RWPE2 (cell line): ENCODE data around the gene MT1H.
"Not testable (repeated sequence)": the region's sequence is repeated elsewhere in the genome, so short reads cannot be mapped to it uniquely, and the experiment has no call there.

Experiments used
- ATAC-seq: fragments of 200-7000 bp; cut with Tn5 transposase; 3 replicates; pipeline ENCODE4 v1.9.1; 2021; ENCODE audit warnings: low read depth
- DNase-seq: peaks from one replicate; pipeline ENCODE4 v3.0.0-alpha.2; 2020; ENCODE audit warnings: low spot score
- H3K27ac ChIP-seq: fragments of 450-650 bp; 2 replicates; pipeline ENCODE4 v1.5.1; 2017; ENCODE audit warnings: mild to moderate bottlenecking; ENCODE audit not compliant: poor library complexity, severe bottlenecking
- H3K27me3 ChIP-seq: fragments of 250-450 bp; sonication (Bioruptor Pico); 2 replicates; pipeline ENCODE4 v1.5.1; 2021; ENCODE audit warnings: mild to moderate bottlenecking, moderate library complexity; ENCODE audit not compliant: insufficient read depth, poor library complexity, severe bottlenecking
- H3K36me3 ChIP-seq: fragments of 250-450 bp; sonication (Bioruptor Pico); 2 replicates; pipeline ENCODE4 v1.5.1; 2020; ENCODE audit warnings: low read depth, mild to moderate bottlenecking, moderate library complexity
- H3K4me1 ChIP-seq: fragments of 250-450 bp; sonication (Bioruptor Pico); 2 replicates; pipeline ENCODE4 v1.5.1; 2021; ENCODE audit warnings: mild to moderate bottlenecking, moderate library complexity; ENCODE audit not compliant: insufficient read depth, poor library complexity, severe bottlenecking
- H3K4me3 ChIP-seq: fragments of 250-450 bp; sonication (Bioruptor Pico); 2 replicates; pipeline ENCODE4 v1.5.1; 2021; ENCODE audit warnings: mild to moderate bottlenecking, moderate library complexity; ENCODE audit not compliant: severe bottlenecking
- H3K9me3 ChIP-seq: fragments of 250-450 bp; sonication (Bioruptor Pico); 2 replicates; pipeline ENCODE4 v1.5.1; 2021; ENCODE audit warnings: mild to moderate bottlenecking, moderate library complexity; ENCODE audit not compliant: severe bottlenecking
- TF ChIP-seq, protein P1 (sequence below): fragments of 450-650 bp; IDR thresholded peaks from one replicate; pipeline ENCODE4 v1.5.1; 2017; ENCODE audit warnings: mild to moderate bottlenecking, moderate library complexity; ENCODE audit not compliant: poor library complexity, severe bottlenecking

The MT1H gene

DNA sequence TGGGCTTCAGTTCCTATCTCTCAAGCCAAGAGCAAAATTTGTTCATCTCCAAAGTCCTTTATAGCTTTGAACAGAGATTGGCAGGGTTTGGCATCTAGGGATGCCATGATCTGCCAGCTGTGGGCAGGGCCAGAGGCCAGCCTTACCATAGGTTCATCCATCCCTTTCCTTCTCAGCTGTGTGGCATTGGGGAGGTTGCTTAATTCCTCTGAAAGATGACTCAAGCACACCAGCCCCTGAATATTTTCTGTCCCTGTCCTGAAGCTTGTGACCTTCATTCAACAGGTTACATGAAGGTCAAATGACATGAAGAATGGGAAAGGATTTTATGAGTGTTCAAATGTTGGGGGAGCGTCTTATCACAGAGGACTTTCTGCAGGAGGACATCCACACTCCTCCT is 5.1 kb upstream of the MT1H start:
- DNase-seq = no peak
- Histone ChIP-seq H3K4me1 (no peaks in the 10 kb centered on the region), H3K36me3 (no peaks in the 10 kb centered on the region), H3K9me3 (no peaks in the 10 kb centered on the region), H3K27ac (no peak overlapping the region), H3K4me3 (no peak overlapping the region), H3K27me3 (no peaks in the 10 kb centered on the region)
- no peak for ATAC-seq
- TF ChIP-seq, protein P1, sequence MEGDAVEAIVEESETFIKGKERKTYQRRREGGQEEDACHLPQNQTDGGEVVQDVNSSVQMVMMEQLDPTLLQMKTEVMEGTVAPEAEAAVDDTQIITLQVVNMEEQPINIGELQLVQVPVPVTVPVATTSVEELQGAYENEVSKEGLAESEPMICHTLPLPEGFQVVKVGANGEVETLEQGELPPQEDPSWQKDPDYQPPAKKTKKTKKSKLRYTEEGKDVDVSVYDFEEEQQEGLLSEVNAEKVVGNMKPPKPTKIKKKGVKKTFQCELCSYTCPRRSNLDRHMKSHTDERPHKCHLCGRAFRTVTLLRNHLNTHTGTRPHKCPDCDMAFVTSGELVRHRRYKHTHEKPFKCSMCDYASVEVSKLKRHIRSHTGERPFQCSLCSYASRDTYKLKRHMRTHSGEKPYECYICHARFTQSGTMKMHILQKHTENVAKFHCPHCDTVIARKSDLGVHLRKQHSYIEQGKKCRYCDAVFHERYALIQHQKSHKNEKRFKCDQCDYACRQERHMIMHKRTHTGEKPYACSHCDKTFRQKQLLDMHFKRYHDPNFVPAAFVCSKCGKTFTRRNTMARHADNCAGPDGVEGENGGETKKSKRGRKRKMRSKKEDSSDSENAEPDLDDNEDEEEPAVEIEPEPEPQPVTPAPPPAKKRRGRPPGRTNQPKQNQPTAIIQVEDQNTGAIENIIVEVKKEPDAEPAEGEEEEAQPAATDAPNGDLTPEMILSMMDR = no peak

DNA sequence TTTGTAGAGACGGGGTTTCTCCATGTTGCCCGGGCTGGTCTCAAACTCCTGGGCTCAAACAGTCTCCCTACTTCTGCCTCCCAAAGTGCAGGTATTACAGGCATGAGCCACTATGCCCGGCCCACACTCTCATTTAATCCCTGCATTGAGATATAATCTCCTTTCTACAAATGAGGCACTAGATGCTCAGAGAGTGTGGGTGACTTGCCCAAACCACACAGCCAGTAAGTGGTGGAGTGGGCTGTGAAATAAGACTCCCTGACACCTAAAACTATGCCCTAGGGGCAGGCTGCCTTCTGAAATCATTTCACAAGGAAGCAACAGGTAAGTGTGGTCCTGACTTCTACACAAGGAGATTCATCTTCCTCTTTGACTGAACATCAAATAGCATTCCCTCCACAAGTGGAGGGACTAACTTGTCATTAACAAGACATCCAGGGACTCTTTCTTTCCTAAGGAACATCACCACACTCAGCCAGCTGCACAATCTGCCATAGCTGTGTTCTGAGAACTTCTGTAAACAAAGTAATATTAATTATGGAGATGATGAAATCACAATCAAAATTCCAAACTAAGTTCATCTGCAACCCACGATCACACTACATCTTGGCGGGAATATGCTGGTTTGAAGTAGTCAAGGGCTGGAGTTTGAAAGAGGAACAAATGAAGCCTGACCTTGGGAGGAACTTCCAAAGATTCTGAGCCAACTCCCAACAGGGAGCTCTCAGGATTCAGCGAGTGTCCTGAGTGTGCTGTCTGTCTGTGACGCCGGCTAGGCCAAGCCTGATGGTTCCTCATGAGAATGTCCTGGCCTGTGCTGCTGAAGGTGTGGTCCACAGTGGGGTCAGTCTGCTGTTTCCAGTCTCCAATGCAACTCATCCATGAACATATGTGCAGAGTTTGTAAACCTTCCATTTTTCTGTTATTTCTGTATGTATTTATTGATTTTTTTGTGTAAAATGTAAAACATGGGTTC is 4.0 kb upstream of the MT1H start:
- H3K4me3 ChIP-seq, DNase-seq, H3K27me3 ChIP-seq, H3K4me1 ChIP-seq, H3K36me3 ChIP-seq, H3K27ac ChIP-seq, H3K9me3 ChIP-seq: not testable (repeated sequence)
- ATAC-seq = peak; percentile 49; the same call in 2 of the 3 replicates

DNA sequence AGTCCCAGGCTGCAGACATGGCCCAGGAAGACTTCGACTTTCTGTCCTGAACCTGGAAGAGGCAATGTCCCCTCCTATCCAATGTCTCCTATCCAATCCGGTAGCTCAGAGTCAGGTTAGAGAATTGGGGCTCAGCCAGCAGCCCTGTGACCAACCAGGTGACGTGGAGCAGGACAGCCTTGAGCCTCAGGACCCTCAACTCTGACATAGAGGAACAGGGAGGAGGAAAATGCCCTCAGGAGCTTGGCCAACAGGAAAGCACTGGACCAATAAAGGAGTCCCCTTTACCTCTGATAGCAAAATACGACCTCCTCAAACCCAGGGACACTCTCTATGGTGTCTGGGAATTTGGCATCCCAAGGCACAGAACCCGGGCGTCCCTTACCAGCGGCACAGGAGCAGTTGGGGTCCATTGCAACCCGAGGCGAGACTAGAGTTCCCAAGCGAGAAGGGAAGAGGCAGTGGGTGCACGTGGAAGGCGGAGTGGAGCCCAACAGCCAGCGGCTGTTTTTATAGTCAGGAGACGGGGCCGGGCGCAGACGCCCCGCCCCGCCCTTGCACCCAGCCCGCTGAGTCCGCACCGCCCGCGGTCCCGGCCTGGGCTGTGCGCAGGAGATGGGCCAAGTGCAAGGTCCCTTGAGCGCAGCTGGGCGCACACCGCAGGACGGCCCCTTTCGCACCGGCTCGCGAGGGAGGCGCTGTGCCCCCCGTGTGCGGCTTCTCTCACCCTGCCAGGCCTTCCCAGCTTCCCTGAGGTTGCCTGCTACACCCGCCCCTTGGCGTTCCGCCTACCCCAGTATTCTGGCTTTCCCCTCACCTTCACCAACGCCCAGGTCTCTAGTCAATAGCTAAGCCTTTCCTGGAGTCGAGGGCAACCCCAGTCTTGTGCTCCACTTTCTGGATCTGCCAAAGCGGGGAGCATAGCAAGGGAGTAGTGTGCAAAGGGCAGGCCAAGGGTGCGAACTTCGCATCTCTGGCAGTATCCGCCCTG is 1.7 kb upstream of the MT1H start, which contains the start of gene MT1G:
MT1G (minus strand) TSS at position 485 of the 991 bp plus-strand sequence; CDS start at position 413, 72 bp downstream.
- TF ChIP-seq, protein P1 = no peak
- H3K27me3 ChIP-seq = no peaks in the 10 kb centered on the region
- no peaks in the 10 kb centered on the region for H3K36me3 ChIP-seq
- ATAC-seq = no peak
- no peak within 1 kb of the TSS for H3K4me3 ChIP-seq
- H3K27ac ChIP-seq = no peak within 1 kb of the TSS
- no peaks in the 10 kb centered on the region for H3K9me3 ChIP-seq
- DNase-seq = no peak
- H3K4me1 ChIP-seq = peaks cover 2% of the 10 kb centered on the region

DNA sequence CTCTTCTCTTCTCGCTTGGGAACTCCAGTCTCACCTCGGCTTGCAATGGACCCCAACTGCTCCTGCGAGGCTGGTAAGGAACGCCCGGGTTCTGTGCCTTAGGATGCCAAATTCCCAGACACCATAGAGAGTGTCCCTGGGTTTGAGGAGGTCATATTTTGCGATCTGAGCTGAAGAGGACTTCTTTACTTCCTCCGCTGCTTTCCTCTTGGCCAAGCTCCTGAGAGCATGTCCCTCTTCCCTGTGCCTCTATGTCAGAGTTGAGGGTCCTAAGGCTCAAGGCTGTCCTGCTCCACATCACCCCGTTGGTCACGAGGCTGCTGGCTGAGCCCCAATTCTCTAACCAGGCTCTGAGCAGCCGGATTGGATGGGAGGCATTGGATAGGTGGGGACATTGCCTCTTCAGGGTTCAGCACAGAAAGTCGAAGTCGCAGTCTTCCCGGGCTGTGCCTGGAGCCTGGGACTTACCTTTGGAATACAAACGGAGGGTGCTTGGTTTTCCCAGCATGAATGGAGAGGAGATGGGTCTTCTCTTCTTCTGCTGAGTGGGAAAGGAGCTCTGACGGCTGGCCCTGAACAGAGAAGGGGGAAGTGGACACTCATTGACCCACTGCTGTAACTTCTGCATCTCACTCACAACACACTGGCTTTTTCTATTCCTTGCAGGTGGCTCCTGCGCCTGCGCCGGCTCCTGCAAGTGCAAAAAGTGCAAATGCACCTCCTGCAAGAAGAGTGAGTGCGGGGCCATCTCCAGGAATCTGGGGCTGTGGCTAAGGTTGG is 416 bp downstream of the MT1H start:
- Histone ChIP-seq H3K27ac (no peak overlapping the region), H3K27me3 (no peaks in the 10 kb centered on the region), H3K9me3 (no peaks in the 10 kb centered on the region), H3K4me1 (peaks cover 2% of the 10 kb centered on the region), H3K36me3 (no peaks in the 10 kb centered on the region), H3K4me3 (no peak overlapping the region)
- DNase-seq (no peak), ATAC-seq (no peak)
- TF ChIP-seq, protein P1 = no peak
